Measurements from ENCODE around the gene CLECL1. TPM values are rescaled to one million over a fixed set of nuclear protein-coding genes. Genes with fewer than 3 reads are reported as not detected.

The CLECL1 gene
- total RNA-seq, 2 donors from 2014 or later, result 0.27 TPM; not detected in 1

Other genes starting within 250 kb of the CLECL1 start
- 1 to 10 TPM in 1 of 2 donors, under 1 TPM in 1; 0.46 to 3.2 TPM for gene KLRB1, start 125.2 kb downstream of the CLECL1 start, total RNA-seq
- gene CLEC2D, start 63.4 kb downstream of the CLECL1 start, total RNA-seq, result 1 to 10 TPM; 6.2 to 7.3 TPM
- gene CD69, start 27.8 kb upstream of the CLECL1 start, total RNA-seq, result 1 to 10 TPM; 2.6 to 3.9 TPM
- gene KLRF1, start 94.4 kb upstream of the CLECL1 start, total RNA-seq, result under 1 TPM in 1 of 2 donors, not detected in 1; 0.31 TPM
- 1 to 10 TPM; 1.6 to 4.8 TPM for gene CLEC2B, start 136.3 kb upstream of the CLECL1 start, total RNA-seq
- not detected for gene KLRF2, start 148.4 kb upstream of the CLECL1 start, total RNA-seq
- gene CLEC2A, start 199.3 kb upstream of the CLECL1 start, total RNA-seq, result not detected
- gene CLEC12A, start 238.3 kb upstream of the CLECL1 start, total RNA-seq, result under 1 TPM in 1 of 2 donors, not detected in 1; 0.75 TPM